Stimulated activated CD8-positive, alpha-beta memory T cell treated with anti-CD3 and anti-CD28 coated beads, Interleukin-2, amount 100 ng/mL, for 1 hour (primary cell): ENCODE data around the gene SAMD4A.

Source experiments
- DNase-seq, 2 donors: peaks; one replicate each; pipeline ENCODE4 v3.0.0-alpha.2; 2020; ENCODE audit warnings: low read depth in 2 of 2

The SAMD4A gene

DNA sequence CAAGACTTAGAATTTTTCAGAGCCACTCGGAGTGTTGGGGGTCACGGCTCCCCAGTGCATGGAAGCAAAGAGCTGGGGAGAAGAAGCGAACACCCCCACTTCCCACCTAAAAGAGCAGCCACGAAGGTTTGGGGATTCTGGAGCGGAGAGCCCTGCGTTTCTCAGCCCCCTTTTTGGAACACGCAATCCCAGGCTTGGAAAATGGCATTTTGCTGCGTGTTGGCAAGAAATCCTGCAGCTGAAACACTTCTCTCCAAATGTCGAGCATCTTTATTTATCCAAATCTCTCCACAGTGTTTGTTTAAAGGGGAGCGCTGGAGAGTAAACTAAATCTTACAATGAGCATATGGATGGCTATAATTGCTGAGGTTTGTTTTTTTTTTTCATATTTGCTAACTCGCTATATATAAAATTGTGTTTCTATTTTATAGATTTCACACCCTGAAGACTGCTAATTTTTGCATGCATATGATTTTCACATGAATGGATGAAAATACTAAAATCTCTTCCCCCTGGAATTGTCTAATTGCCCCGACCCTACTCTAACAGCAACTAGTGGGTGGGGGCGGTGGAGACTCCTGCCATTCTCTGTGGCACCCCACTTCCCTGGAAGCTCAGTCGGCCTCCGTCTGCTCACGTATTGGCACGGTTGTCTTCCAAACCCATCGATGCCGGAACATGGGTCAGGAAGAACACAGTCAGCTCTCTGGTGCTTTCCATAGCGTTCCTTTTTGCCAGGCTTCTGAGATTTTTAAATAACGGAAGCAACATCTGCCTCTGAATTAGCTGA is 215.2 kb downstream of the SAMD4A start:
- DNase-seq = no peak

DNA sequence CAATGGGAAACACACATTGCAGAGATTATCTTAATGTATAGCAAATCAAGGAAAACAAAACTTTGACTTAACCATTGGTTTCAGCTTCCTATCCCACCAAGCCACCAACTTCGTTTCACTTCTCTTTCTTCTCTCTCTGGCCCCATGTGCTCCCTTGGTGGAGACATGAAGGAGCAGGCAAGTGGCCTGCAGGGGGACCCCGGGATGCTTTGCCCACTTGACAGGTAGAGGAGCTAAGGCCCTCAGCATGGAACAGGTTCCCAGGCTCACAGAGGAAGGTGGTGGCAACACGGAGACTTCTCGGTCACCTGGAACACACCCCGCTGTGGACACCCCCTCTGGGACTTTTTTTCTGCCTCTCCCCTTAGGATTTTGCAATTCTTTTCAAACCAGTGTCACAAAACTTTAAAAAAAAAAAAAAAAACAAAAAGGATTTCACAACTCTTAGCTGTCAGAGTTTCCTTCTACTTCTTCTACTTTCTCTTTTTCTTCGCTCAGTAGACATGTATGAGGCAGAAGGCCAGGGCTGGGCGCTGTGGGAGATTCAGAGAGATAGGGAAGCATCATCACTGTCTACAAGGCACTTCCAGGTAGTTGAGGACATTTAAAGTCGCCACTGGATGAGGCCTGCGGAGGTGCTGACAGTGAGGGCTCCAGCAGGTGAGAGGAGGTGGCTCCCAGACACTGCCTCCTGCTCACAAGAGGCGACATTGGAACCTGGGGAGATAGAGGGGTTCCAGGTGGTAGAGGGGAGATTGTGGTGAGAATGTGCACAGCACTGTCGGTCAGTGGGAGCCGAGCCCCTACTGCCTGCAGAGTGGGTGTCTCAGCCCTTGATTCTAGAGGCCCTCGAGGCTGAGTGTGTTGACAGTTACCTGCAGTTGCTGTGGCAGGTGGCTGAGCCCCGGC is 216.1 kb downstream of the SAMD4A start:
- DNase-seq = no peak

- no peak for DNase-seq
These were observed 216.7 kb downstream of the SAMD4A start for GRCh38 chr14:54783660-54784015.

GRCh38 chr14:54784060-54784459 is 217.1 kb downstream of the SAMD4A start:
- no peak for DNase-seq

- DNase-seq = no peak
These were observed 217.7 kb downstream of the SAMD4A start for GRCh38 chr14:54784657-54785056.

DNA sequence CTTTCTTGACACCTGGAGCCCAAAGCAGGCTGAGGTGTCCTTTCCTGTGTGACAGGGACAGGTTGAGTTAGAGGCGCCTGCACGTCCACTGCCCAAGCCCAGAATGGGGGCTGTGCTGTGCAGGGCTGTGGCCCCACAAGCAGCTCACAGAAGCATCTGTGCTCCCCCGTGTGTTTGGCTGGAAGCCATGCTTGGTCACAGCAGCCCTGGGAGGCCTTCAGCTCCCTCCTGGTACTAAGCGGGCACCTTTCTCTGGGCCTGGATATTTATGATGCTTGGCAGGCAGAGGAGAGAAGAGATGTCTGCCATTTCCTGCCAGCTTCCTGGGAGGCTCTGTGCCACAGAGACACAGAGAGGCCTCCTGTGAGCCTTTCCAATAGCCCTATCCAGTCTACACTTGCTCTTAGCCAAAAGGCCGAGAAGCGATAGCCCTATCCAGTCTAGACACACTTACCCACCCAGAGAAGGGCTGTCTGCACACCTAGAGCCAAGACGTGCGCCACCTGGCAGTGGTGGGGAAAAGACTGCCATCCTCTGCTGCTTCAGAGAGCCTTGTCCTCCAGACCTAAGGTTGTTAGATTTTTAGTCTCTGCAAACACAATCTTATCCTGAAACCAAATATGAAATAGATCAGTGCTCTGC is 218.3 kb downstream of the SAMD4A start:
- no peak for DNase-seq

GRCh38 chr14:54785778-54786770 is 219.1 kb downstream of the SAMD4A start:
- no peak for DNase-seq

DNA sequence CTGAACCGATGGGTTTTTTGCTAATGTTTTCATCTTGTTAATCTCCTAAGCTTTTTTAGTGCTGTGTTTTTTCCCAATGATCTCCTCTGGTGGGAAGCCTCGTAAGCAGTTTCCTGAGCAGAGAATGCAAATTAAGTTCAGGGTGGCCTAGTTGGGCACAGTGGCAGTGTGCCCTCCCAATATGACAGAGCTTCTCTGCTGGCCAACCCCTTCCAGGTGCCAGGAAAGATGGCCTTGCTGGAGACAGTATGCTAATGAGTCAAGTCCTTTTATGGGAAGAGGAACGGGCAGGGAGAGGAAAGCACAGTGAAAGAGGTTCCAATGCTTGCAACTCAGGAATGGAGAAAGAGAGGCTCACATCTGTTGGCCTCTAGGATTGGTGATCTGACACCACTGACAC is 219.9 kb downstream of the SAMD4A start:
- DNase-seq = no peak

DNA sequence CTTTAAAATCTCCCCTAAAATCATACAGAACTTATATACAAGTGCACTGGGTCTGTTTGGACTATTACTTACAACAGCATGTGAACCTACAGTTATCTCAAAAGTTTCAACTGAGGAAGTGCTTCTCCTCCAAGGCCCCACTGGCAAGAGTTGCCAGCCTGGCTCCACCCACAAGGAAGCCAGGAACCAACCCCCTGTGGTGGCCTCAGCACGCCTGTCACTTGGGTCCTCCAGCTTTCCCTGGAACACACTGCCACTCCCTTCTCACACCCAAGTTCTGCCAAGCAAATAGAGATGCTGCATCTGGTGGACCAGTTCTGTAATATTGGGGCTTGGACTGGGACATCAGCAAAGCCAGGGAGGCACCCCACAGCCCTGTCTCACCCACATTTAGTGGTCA is 220.3 kb downstream of the SAMD4A start:
- DNase-seq = no peak

DNA sequence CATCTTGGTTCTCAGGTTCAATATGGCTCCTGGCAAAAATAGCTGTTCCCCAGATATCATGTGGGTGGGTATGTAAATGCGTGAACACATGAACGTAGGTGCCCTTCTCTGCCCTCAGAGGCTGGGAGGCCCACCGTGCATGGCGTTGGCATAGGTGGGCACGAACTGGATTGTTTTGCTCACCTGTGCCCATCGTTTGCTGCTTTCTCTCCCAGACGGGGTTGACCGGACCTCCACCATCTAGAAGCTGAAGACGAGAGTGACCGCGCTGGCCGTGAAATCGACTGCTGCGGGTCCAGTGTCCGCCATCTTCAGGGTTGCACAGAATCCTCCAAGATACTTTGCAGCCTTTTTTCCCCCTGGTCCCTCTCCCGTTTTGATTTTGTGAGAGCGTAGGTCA is 221.8 kb downstream of the SAMD4A start:
- DNase-seq = no peak

DNA sequence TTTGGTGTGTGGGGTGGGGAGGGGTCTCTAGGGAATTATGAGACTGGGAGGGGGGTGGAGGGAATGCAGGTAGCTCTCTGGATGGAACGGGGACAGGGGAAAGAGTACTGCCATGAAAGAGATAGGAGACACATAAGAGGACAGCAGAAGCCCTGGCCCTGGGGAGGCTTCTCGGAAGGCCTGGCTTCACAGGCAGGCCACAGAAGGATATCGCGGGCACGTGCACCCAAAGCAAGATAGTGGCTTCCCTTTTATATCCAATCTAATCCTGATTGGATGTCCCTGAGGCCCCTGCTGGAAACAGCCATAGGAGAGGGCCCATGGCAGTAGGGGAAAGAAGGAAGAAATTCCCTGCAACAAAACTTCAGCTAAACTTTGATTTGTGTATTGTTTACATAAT is 222.2 kb downstream of the SAMD4A start:
- no peak for DNase-seq

- no peak for DNase-seq
These were observed 223.0 kb downstream of the SAMD4A start for GRCh38 chr14:54789781-54790480.

DNA sequence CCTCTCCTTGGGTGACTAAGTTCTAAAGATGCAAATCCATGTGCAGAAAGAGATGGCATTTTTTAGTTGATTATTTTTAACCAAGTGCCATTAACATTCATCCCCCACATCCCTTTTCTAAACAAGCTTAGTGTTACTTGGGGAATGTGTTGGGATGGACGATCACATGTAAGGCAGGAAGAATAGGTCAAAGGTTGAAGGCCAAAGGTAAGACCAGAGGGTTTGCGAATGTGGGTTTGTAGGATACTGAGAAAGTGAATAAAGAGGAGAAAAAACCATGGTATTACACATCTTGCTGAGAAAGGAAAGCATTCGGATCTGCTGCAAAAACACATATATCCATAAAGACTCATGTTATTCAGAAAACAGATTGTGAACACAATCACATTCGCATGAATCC is 224.1 kb downstream of the SAMD4A start:
- no peak for DNase-seq

DNA sequence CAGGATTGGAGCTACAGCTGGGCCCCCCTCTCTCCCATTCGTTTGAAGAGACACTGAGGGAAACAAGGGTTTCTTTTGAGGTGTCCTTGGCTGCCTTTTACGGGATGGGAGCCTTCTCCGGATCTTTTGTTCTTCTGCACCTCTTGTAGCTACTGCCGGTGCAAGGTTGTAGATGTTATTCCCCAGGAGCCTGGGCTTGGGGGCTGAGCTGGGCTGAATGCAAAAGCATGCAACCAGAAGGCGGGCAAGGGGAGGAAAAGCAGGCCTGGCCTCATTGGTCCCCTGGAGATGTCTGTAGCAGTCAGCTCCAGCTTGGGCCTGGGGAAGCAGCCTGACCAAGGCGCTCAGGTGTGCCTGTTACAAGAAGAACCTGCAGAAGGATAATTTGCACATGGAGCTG is 225.4 kb downstream of the SAMD4A start:
- no peak for DNase-seq

DNA sequence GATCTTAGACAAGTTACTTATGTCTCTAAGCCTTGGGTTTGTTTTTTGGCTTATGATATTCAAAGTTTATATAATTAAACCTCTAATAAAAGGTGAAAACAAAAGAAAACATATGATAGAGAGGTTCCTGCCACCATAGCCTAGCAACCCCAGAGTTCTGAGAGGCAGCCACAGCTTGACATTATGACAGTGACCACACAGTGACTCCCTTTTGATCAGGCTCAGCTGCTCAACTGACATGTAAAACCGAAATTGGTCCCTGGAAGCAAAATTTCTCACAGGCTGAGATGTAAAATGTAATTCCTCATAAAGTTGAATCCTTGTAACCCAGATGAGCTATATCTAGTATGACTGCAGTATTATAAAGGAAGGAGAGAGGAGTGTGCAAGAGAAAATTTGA is 227.2 kb downstream of the SAMD4A start:
- no peak for DNase-seq

DNA sequence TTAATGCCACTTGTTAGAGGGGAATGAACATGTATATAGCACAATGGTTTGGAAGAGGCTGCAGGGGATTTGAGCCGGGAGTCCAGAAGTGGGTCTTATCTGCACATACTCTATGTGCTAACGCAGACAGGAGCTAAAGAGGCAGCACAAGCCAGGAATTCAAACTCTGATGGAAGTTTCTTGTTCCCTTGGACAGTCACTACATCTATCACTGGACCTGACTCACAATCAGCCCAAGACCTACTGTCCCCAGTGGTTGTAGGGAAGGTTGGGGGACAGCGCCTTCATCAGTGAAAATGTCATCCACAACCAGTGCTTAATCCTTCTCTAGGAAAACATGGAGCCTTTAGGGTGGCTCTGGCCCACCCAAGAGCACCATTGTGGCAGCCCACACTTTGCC is 227.9 kb downstream of the SAMD4A start:
- DNase-seq = no peak

DNA sequence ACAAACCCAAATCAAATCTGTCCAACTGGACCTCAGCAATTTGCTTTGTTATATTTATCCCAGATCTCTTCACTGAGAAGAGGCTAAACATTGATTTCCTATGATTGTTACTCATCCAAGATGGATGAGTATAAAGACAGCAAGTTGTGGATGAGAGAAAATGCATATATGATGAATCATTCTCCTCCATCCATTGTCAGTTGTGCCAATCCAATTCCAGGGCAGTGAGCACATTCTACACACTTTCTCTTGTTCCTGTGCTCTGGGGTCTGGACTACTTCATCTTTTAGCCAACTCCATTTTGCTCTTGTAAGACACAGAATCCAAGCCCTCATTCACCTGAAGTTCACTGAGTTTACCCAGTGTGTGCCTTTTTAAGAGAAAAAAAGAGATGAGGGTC is 230.0 kb downstream of the SAMD4A start:
- no peak for DNase-seq

- no peak for DNase-seq
These were observed 230.6 kb downstream of the SAMD4A start for GRCh38 chr14:54797556-54797955.

DNA sequence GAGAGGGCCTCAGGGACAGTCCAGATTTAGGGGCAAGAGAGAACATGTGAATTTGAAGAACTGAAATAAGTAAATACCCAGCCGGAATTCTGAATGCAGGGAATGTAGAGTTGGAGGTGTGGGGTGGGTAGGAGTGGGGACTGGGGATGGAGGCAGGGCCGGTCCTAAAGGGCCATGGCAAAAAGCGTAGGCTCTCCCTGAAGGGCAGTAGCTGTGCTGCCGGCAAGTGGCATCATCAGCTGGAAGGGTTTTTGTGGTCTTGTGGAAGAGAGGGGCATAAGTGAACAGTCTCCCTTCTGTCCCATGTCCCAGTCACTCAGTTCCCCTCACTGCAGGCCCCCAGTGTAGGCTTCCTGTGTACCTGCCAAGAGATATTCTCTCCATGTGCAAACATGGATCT is 231.1 kb downstream of the SAMD4A start:
- DNase-seq = no peak

DNA sequence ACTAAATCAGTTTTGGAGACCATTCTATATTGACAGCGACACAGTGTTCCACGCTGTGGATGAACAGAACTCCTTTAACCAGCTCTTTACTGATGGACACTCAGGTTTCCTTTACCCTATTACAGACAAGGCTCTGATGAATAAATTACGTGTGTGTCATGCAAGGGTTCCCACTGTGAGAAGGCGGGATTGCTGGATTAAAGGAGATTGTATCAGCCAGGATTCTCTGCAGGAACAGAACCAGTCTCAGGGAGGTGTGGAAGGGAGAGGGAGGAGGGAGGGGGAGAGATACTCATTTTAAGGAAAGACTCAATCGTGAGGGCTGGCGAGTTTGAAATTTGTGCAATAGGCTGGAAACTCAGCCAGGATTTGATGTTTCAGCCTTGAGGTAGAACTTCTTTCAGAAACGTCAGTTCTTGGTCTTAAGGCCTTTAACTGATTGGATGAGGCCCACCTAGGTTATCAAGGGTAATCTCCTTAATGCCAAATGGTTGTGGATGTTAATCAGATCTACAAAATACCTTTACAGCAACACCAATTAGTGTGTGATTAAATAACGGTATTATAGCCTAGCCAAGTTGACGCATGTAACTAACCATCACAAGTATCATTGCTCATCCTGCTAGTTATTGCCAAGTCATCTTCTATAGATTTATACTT is 231.7 kb downstream of the SAMD4A start:
- DNase-seq = no peak
